NCI-H2196 treated with DMSO at 0.1 percent for 48 hours (cell line): ENCODE measurements around the gene GSTM4.
"Not testable (repeated sequence)": the region's sequence is repeated elsewhere in the genome, so short reads cannot be mapped to it uniquely, and the experiment has no call there.

Experiments
- DNase-seq: peaks from one replicate; lab custom pipeline; 2025; ENCODE audit not compliant: unreplicated experiment; lab: John Stamatoyannopoulos, UW

Gene GSTM4

GRCh38 chr1:109697861-109698260, 42.0 kb downstream of the GSTM4 start:
- not testable (repeated sequence) for DNase-seq

- not testable (repeated sequence) for DNase-seq
Observed at GRCh38 chr1:109702940-109703339, 47.0 kb downstream of the GSTM4 start.

- no peak for DNase-seq
Observed at GRCh38 chr1:109704173-109704572, 48.3 kb downstream of the GSTM4 start.

GRCh38 chr1:109705411-109705810, 49.5 kb downstream of the GSTM4 start:
- DNase-seq, result no peak

- not testable (repeated sequence) for DNase-seq
Observed at GRCh38 chr1:109708949-109709348, 53.0 kb downstream of the GSTM4 start.

- not testable (repeated sequence) for DNase-seq
Observed at GRCh38 chr1:109709822-109710221, 53.9 kb downstream of the GSTM4 start.
